Transverse colon (tissue), 4 donors: ENCODE results near the gene PITPNC1. TPM values are rescaled to one million over a fixed set of nuclear protein-coding genes. Genes with fewer than 3 reads are reported as not detected.
A peak's percentile ranks its signal among the peaks of the same experiment; 100 is the strongest.
"Not testable (repeated sequence)": the region's sequence is repeated elsewhere in the genome, so short reads cannot be mapped to it uniquely, and the experiment has no call there.

Source experiments
- DNase-seq: peaks from one replicate; pipeline ENCODE4 v3.0.0-alpha.2; 2019
- H3K27ac ChIP-seq, 4 donors: fragments of 200-600 bp; sonication (generic); 2 replicates each; pipeline ENCODE4 v1.5.1; 2016 to 2018; ENCODE audit warnings: inconsistent platforms in 4 of 4
- H3K27me3 ChIP-seq: fragments of 200-600 bp; sonication (generic); 2 replicates; pipeline ENCODE4 v1.5.1; 2017; ENCODE audit warnings: inconsistent platforms
- H3K36me3 ChIP-seq, 4 donors: fragments of 200-600 bp; sonication (generic); 2 replicates each; pipeline ENCODE4 v1.5.1; 2017 to 2019; ENCODE audit warnings: inconsistent platforms in 4 of 4
- H3K4me1 ChIP-seq, 4 donors: fragments of 200-600 bp; sonication (generic); 2 replicates each; pipeline ENCODE4 v1.5.1; 2017 to 2020; ENCODE audit warnings: inconsistent platforms in 4 of 4
- H3K4me3 ChIP-seq, 4 donors: fragments of 200-600 bp; sonication (generic); 1 replicate in 1 of 4; 2 replicates in 3 of 4; pipeline versions ENCODE4 v1.5.1 to v1.6.1; 2017 to 2019; ENCODE audit warnings: inconsistent platforms in 4 of 4
- H3K9me3 ChIP-seq, 2 donors: fragments of 200-600 bp; sonication (generic); 2 replicates each; pipeline ENCODE4 v1.5.1; 2017 to 2019; ENCODE audit warnings: inconsistent platforms in 2 of 2
- EP300 ChIP-seq: sonication (generic); formaldehyde crosslinking; IDR thresholded peaks from one replicate; pipeline ENCODE4 v1.6.1; 2017; ENCODE audit warnings: antibody characterized with exemption, low read depth
- POLR2A ChIP-seq: fragments of 450-650 bp; IDR thresholded peaks from one replicate; pipeline ENCODE4 v1.6.1; 2016; ENCODE audit warnings: antibody characterized with exemption, mild to moderate bottlenecking, moderate library complexity
- POLR2AphosphoS5 ChIP-seq, 3 donors: sonication (generic); formaldehyde crosslinking; IDR thresholded peaks; one replicate each; pipeline ENCODE4 v1.6.1; 2016; ENCODE audit warnings: antibody characterized with exemption in 3 of 3
- WGBS, 2 donors: methylation state at CpG; one replicate each; pipeline ENCODE4 v1.1.5; 2018; ENCODE audit warnings: low coverage in 1 of 2; 5-methylcytosine and 5-hydroxymethylcytosine counted together
- in situ Hi-C, 4 donors: fragments of 200-750 bp; cut with MboI; loops; one replicate each; pipeline versions ENCODE4 v1.15.0 to v1.15.1; 2017; ENCODE audit warnings: low sequenced_read_pairs in 3 of 4, low pct_ligation_motif_present in 1 of 4, low pct_unique_long_range_greater_than_20kb in 1 of 4
- intact Hi-C: fragments of 100-400 bp; cut with DNase I; formaldehyde crosslinking; loops from one replicate; pipeline ENCODE4 v1.15.1; 2023; ENCODE audit warnings: low total_unique reads
- total RNA-seq, 4 donors: library from RNA; depleted of rRNA; stranded (reverse); fragments of >200 nt; gene quantifications; one replicate each; pipeline ENCODE4 v1.1.0, GENCODE V29; 2016
- TF ChIP-seq, protein P1 (sequence below), 5 experiments: fragments of 200-600 bp in 3 of 5; fragments of 450-650 bp in 2 of 5; sonication (generic) in 3 of 5; IDR thresholded peaks; 1 replicate in 2 of 5; 2 replicates in 3 of 5; pipeline ENCODE4 v1.5.1; 2016 to 2017; ENCODE audit warnings: antibody characterized with exemption in 5 of 5, inconsistent platforms in 3 of 5, mild to moderate bottlenecking in 2 of 5, moderate library complexity in 1 of 5

PITPNC1 gene
- total RNA-seq, 4 donors from 2014 or later, result 1.6 to 10.3 (median 4.0) TPM

DNA sequence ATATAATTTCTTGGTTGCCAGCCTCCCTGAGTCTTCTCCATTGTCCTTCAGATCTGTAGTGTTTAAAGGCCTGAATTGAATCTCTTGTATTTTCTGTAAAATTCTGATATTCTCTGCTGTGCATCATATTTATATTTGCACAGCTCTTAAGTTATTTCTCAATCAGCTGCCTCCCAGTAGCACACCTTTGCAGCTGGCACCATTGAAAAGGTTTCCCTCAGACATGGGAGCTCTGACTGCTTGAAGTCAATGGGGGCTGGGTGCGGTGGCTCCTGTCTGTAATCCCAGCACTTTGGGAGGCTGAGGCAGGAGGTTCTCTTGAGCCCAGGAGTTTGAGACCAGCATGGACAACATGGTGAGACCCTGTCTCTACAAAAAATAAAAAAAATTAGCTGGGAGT is 40.4 kb downstream of the PITPNC1 start:
- no peak for DNase-seq
- TF ChIP-seq POLR2A (no peak), POLR2AphosphoS5 (IDR thresholded peaks at IDR 0.05) (no peak), EP300 (no peak)
- TF ChIP-seq, protein P1, sequence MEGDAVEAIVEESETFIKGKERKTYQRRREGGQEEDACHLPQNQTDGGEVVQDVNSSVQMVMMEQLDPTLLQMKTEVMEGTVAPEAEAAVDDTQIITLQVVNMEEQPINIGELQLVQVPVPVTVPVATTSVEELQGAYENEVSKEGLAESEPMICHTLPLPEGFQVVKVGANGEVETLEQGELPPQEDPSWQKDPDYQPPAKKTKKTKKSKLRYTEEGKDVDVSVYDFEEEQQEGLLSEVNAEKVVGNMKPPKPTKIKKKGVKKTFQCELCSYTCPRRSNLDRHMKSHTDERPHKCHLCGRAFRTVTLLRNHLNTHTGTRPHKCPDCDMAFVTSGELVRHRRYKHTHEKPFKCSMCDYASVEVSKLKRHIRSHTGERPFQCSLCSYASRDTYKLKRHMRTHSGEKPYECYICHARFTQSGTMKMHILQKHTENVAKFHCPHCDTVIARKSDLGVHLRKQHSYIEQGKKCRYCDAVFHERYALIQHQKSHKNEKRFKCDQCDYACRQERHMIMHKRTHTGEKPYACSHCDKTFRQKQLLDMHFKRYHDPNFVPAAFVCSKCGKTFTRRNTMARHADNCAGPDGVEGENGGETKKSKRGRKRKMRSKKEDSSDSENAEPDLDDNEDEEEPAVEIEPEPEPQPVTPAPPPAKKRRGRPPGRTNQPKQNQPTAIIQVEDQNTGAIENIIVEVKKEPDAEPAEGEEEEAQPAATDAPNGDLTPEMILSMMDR (IDR thresholded peaks at IDR 0.05), result no peak
- in situ Hi-C loops, result no loop called here
- intact Hi-C loops, result no loop called here
- Histone ChIP-seq H3K27me3 (no peaks in the 10 kb centered on the region), H3K9me3 (no peaks in the 10 kb centered on the region), H3K4me1 (peaks cover 5 to 26% (median 16%) of the 10 kb centered on the region in 4 donors), H3K27ac (no peak overlapping the region), H3K36me3 (no peaks in the 10 kb centered on the region), H3K4me3 (no peak overlapping the region)
- WGBS, 2 donors, result 95% methylated on average over 1 of the region's 1 CpG; no CpG with 5 or more reads in 1 of the 2 donors

DNA sequence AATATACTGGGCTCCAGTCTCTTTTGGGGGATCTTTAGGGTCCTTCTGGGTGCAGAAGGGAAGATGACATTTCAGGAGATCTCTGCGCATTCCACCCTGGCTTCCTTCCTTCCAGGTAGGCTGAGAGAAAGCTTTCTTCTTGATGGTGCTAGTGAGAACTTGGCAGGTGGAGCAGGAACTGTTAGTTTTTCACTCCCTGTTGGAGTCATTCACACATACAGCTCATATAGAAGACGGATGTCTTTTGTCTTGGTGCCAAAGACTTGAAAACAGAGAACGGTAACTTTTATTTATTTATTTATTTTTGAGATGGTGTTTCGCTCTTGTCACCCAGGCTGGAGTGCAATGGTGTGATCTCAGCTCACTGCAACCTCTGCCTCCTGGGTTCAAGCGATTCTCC is 43.9 kb downstream of the PITPNC1 start:
- peaks cover 7 to 45% (median 22%) of the 10 kb centered on the region in 4 donors for H3K4me1 ChIP-seq
- H3K27me3 ChIP-seq, result no peaks in the 10 kb centered on the region
- whole genome bisulfite sequencing, 2 donors, result 58 to 60% methylated on average over 1 to 5 of the region's 5 CpGs
- in situ Hi-C loops (no loop called here), intact Hi-C loops (no loop called here)
- H3K9me3 ChIP-seq, result no peaks in the 10 kb centered on the region
- H3K4me3 ChIP-seq, result no peak overlapping the region
- no peaks in the 10 kb centered on the region for H3K36me3 ChIP-seq
- no peak for DNase-seq
- TF ChIP-seq POLR2A, result peak; percentile 13
- no peak for TF ChIP-seq EP300
- peak overlapping the region; percentile 74 to 91 (median 84) for H3K27ac ChIP-seq

DNA sequence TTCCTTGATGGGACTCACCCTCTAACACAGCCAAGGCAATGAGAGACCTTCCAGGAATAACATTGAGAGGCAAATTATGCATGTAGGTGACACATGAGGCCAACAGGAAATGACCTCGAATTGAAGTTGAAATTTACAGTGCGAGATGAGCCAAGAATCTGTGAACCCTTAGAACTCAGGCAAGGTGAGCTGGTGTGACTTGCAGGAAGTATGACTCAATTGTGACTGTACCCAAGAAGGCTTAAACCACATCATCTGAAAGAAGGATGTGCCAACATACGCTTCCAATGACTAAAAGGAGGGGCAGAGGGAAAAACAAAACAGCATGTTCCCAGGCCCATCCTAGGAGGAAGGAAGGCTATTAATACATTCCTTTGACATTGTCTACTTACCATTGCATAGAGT is 44.8 kb downstream of the PITPNC1 start:
- Histone ChIP-seq H3K27me3 (no peaks in the 10 kb centered on the region), H3K4me3 (no peak overlapping the region), H3K4me1 (peaks cover 7 to 45% (median 22%) of the 10 kb centered on the region in 4 donors), H3K27ac (peak overlapping the region; percentile 83 to 91 (median 85)), H3K9me3 (no peaks in the 10 kb centered on the region), H3K36me3 (no peaks in the 10 kb centered on the region)
- intact Hi-C loops (no loop called here), in situ Hi-C loops (no loop called here)
- WGBS, 2 donors, result 17 to 18% methylated on average over 2 to 3 of the region's 3 CpGs
- peak; percentile 62 for TF ChIP-seq EP300
- TF ChIP-seq, protein P1 (IDR thresholded peaks at IDR 0.05), result no peak
- peak; percentile 30 for TF ChIP-seq POLR2A
- TF ChIP-seq POLR2AphosphoS5 (IDR thresholded peaks at IDR 0.05), result peak; percentile 23 to 84 (median 74)
- DNase-seq, result peak; percentile 43

DNA sequence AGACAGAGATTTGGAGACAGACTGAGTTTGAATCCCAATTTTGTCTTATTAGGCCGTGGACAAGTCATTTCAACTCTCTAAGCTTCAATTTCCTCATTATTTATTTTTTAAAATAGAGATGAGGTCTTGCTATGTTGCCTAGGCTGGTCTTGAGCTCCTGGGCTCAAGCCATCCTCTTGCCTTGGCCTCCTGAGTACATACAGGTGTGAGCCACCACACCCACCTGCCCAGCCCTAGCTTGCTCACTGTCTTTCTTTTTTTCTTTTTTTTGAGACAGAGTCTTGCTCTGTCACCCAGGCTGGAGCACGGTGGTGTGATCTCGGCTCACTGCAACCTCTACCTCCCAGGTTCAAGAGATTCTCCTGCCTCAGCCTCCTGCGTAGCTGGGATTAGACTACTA is 45.2 kb downstream of the PITPNC1 start:
- WGBS, 2 donors, result 80 to 100% methylated on average over 1 to 4 of the region's 4 CpGs
- peak; percentile 63 for DNase-seq
- H3K36me3 ChIP-seq, H3K4me3 ChIP-seq, intact Hi-C loops, H3K27me3 ChIP-seq, H3K9me3 ChIP-seq, in situ Hi-C loops: not testable (repeated sequence)
- H3K4me1 ChIP-seq, result peaks cover 7 to 45% (median 22%) of the 10 kb centered on the region in 4 donors
- peak overlapping the region; percentile 83 to 91 (median 85) for H3K27ac ChIP-seq

DNA sequence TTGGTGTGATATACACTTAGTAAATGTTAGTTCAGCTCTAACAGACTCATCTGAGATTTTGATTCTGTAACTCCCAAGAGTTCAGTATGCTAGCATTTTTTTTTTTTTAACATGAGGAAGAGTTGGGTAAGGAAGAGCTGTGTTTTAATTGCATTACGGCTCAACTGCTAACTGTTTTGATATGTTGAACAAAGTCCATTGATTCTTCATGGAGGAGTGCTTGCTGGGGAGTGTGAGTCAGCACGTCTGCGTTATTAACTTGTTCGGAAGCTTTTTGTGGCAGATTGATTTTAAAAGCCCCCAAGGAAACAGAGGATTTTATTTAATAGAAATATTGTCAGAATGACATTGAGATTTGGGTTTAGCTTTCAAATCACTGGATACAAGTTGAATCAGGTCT is 45.8 kb downstream of the PITPNC1 start:
- WGBS, 2 donors, result 46 to 86% methylated on average over 4 of the region's 4 CpGs
- Histone ChIP-seq H3K4me3 (no peak overlapping the region), H3K4me1 (peaks cover 7 to 45% (median 22%) of the 10 kb centered on the region in 4 donors), H3K36me3 (no peaks in the 10 kb centered on the region), H3K27ac (peak overlapping the region; percentile 83 to 91 (median 85)), H3K9me3 (no peaks in the 10 kb centered on the region), H3K27me3 (no peaks in the 10 kb centered on the region)
- peak; percentile 32 for DNase-seq
- TF ChIP-seq POLR2AphosphoS5 (IDR thresholded peaks at IDR 0.05) (no peak), POLR2A (no peak)
- in situ Hi-C loops, result no loop called here
- intact Hi-C loops, result no loop called here
